ENCODE data around the gene CYB5RL.

The CYB5RL gene

GRCh38 chr1:54223441-54224202 lies 23.8 kb upstream of the CYB5RL start:
- Histone ChIP-seq H3K9ac (ENCODE audit: low read length) (no peak overlapping the region), H2BK5ac (ENCODE audit: low read depth, low read length, poor library complexity, severe bottlenecking) (no peak overlapping the region), H3K4ac (ENCODE audit: low read depth in 1 of 2, low read length in 2 of 2) (no peak overlapping the region), H3K27ac (ENCODE audit: low read length, poor library complexity, severe bottlenecking) (no peak overlapping the region), H4K8ac (ENCODE audit: low read length) (peak overlapping the region; percentile 24), H3K4me3 (ENCODE audit: insufficient read depth in 1 of 2, low read depth in 1 of 2, low read length in 2 of 2) (no peak overlapping the region), H3K14ac (ENCODE audit: low read length in 2 of 2) (no peak overlapping the region), H3K4me2 (ENCODE audit: low read length, poor library complexity, severe bottlenecking) (no peak overlapping the region), H2BK12ac (ENCODE audit: low read length in 2 of 2) (no peak overlapping the region), H3K79me1 (replicated peaks; ENCODE audit: low read length, poor library complexity, severe bottlenecking) (peaks cover 3% of the 10 kb centered on the region), H3K36me3 (ENCODE audit: control insufficient read depth in 1 of 2, insufficient read depth in 2 of 2, low read depth in 1 of 2, low read length in 2 of 2) (peaks cover 18 to 54% of the 10 kb centered on the region in 2 experiments), H2AK5ac (ENCODE audit: low read length, severe bottlenecking) (peak overlapping the region; percentile 24), H3K18ac (ENCODE audit: low read depth in 1 of 2, low read length in 2 of 2) (peak overlapping the region in 1 of 2 experiments; percentile 26), H2BK15ac (ENCODE audit: low read depth, poor library complexity, severe bottlenecking) (peak overlapping the region; percentile 31), H2AFZ (ENCODE audit: low read depth, low read length) (no peak overlapping the region), H3K4me1 (ENCODE audit: control insufficient read depth, insufficient read depth, low read depth, low read length) (peaks cover 39% of the 10 kb centered on the region), H3K9me3 (ENCODE audit: control insufficient read depth, low read length) (no peaks in the 10 kb centered on the region), H2BK120ac (ENCODE audit: low read depth, low read length) (no peak overlapping the region), H3K23ac (ENCODE audit: low read length in 2 of 2) (no peak overlapping the region), H3K27me3 (ENCODE audit: control insufficient read depth in 1 of 2, insufficient read depth in 1 of 2, low read length in 2 of 2) (no peaks in the 10 kb centered on the region), H4K91ac (ENCODE audit: low read length) (no peak overlapping the region)
- no peak for DNase-seq
- WGBS, result 93% methylated on average over 16 of the region's 16 CpGs

GRCh38 chr1:54222711-54223110 lies 22.9 kb upstream of the CYB5RL start:
- H4K91ac ChIP-seq (ENCODE audit: low read length), result no peak overlapping the region
- no peak overlapping the region for H3K4me3 ChIP-seq (ENCODE audit: insufficient read depth in 1 of 2, low read depth in 1 of 2, low read length in 2 of 2)
- H2BK12ac ChIP-seq (ENCODE audit: low read length in 2 of 2), result no peak overlapping the region
- no peak overlapping the region for H3K4me2 ChIP-seq (ENCODE audit: low read length, poor library complexity, severe bottlenecking)
- no peak overlapping the region for H2AFZ ChIP-seq (ENCODE audit: low read depth, low read length)
- H3K27ac ChIP-seq (ENCODE audit: low read length, poor library complexity, severe bottlenecking), result no peak overlapping the region
- over 99% methylated on average over 6 of the region's 6 CpGs for WGBS
- H3K14ac ChIP-seq (ENCODE audit: low read length in 2 of 2), result no peak overlapping the region
- no peaks in the 10 kb centered on the region for H3K27me3 ChIP-seq (ENCODE audit: control insufficient read depth in 1 of 2, insufficient read depth in 1 of 2, low read length in 2 of 2)
- H3K9ac ChIP-seq (ENCODE audit: low read length), result no peak overlapping the region
- H3K79me1 ChIP-seq (replicated peaks; ENCODE audit: low read length, poor library complexity, severe bottlenecking), result peaks cover 3% of the 10 kb centered on the region
- no peak overlapping the region for H3K4ac ChIP-seq (ENCODE audit: low read depth in 1 of 2, low read length in 2 of 2)
- no peak overlapping the region for H3K23ac ChIP-seq (ENCODE audit: low read length in 2 of 2)
- no peak overlapping the region for H2BK5ac ChIP-seq (ENCODE audit: low read depth, low read length, poor library complexity, severe bottlenecking)
- no peak overlapping the region for H2BK120ac ChIP-seq (ENCODE audit: low read depth, low read length)
- DNase-seq, result no peak
- no peak overlapping the region for H2BK15ac ChIP-seq (ENCODE audit: low read depth, poor library complexity, severe bottlenecking)
- peaks cover 27 to 58% of the 10 kb centered on the region in 2 experiments for H3K36me3 ChIP-seq (ENCODE audit: control insufficient read depth in 1 of 2, insufficient read depth in 2 of 2, low read depth in 1 of 2, low read length in 2 of 2)
- peaks cover 30% of the 10 kb centered on the region for H3K4me1 ChIP-seq (ENCODE audit: control insufficient read depth, insufficient read depth, low read depth, low read length)
- no peak overlapping the region for H2AK5ac ChIP-seq (ENCODE audit: low read length, severe bottlenecking)
- no peak overlapping the region for H4K8ac ChIP-seq (ENCODE audit: low read length)
- H3K18ac ChIP-seq (ENCODE audit: low read depth in 1 of 2, low read length in 2 of 2), result no peak overlapping the region
- H3K9me3 ChIP-seq (ENCODE audit: control insufficient read depth, low read length), result no peaks in the 10 kb centered on the region

GRCh38 chr1:54221867-54222484 lies 22.1 kb upstream of the CYB5RL start:
- peak overlapping the region; percentile 17 for H2BK15ac ChIP-seq (ENCODE audit: low read depth, poor library complexity, severe bottlenecking)
- peak overlapping the region; percentile 75 for H3K9ac ChIP-seq (ENCODE audit: low read length)
- no peak overlapping the region for H4K8ac ChIP-seq (ENCODE audit: low read length)
- H3K23ac ChIP-seq (ENCODE audit: low read length in 2 of 2), result no peak overlapping the region
- H3K4ac ChIP-seq (ENCODE audit: low read depth in 1 of 2, low read length in 2 of 2), result no peak overlapping the region
- H3K36me3 ChIP-seq (ENCODE audit: control insufficient read depth in 1 of 2, insufficient read depth in 2 of 2, low read depth in 1 of 2, low read length in 2 of 2), result peaks cover 34 to 66% of the 10 kb centered on the region in 2 experiments
- peaks cover 23% of the 10 kb centered on the region for H3K4me1 ChIP-seq (ENCODE audit: control insufficient read depth, insufficient read depth, low read depth, low read length)
- no peak overlapping the region for H2BK5ac ChIP-seq (ENCODE audit: low read depth, low read length, poor library complexity, severe bottlenecking)
- H2AFZ ChIP-seq (ENCODE audit: low read depth, low read length), result no peak overlapping the region
- no peak overlapping the region for H3K27ac ChIP-seq (ENCODE audit: low read length, poor library complexity, severe bottlenecking)
- no peak overlapping the region for H3K4me3 ChIP-seq (ENCODE audit: insufficient read depth in 1 of 2, low read depth in 1 of 2, low read length in 2 of 2)
- peak overlapping the region in 1 of 2 experiments; percentile 37 for H3K18ac ChIP-seq (ENCODE audit: low read depth in 1 of 2, low read length in 2 of 2)
- WGBS, result 94% methylated on average over 7 of the region's 7 CpGs
- no peak overlapping the region for H3K14ac ChIP-seq (ENCODE audit: low read length in 2 of 2)
- H4K91ac ChIP-seq (ENCODE audit: low read length), result no peak overlapping the region
- no peak overlapping the region for H2AK5ac ChIP-seq (ENCODE audit: low read length, severe bottlenecking)
- H3K79me1 ChIP-seq (replicated peaks; ENCODE audit: low read length, poor library complexity, severe bottlenecking), result peaks cover 5% of the 10 kb centered on the region
- H3K4me2 ChIP-seq (ENCODE audit: low read length, poor library complexity, severe bottlenecking), result no peak overlapping the region
- DNase-seq, result no peak
- no peak overlapping the region for H2BK120ac ChIP-seq (ENCODE audit: low read depth, low read length)
- no peaks in the 10 kb centered on the region for H3K27me3 ChIP-seq (ENCODE audit: control insufficient read depth in 1 of 2, insufficient read depth in 1 of 2, low read length in 2 of 2)
- no peaks in the 10 kb centered on the region for H3K9me3 ChIP-seq (ENCODE audit: control insufficient read depth, low read length)
- H2BK12ac ChIP-seq (ENCODE audit: low read length in 2 of 2), result peak overlapping the region in 1 of 2 experiments; percentile 30

- Histone ChIP-seq H3K27ac (ENCODE audit: low read length, poor library complexity, severe bottlenecking) (no peak overlapping the region), H2BK120ac (ENCODE audit: low read depth, low read length) (no peak overlapping the region), H3K4me3 (ENCODE audit: insufficient read depth in 1 of 2, low read depth in 1 of 2, low read length in 2 of 2) (peak overlapping the region in 1 of 2 experiments; percentile 65), H2AFZ (ENCODE audit: low read depth, low read length) (no peak overlapping the region), H3K4me1 (ENCODE audit: control insufficient read depth, insufficient read depth, low read depth, low read length) (peaks cover 21% of the 10 kb centered on the region), H3K9ac (ENCODE audit: low read length) (peak overlapping the region; percentile 75), H3K4ac (ENCODE audit: low read depth in 1 of 2, low read length in 2 of 2) (no peak overlapping the region), H3K14ac (ENCODE audit: low read length in 2 of 2) (no peak overlapping the region), H3K27me3 (ENCODE audit: control insufficient read depth in 1 of 2, insufficient read depth in 1 of 2, low read length in 2 of 2) (no peaks in the 10 kb centered on the region), H3K79me1 (replicated peaks; ENCODE audit: low read length, poor library complexity, severe bottlenecking) (peaks cover 6% of the 10 kb centered on the region), H3K36me3 (ENCODE audit: control insufficient read depth in 1 of 2, insufficient read depth in 2 of 2, low read depth in 1 of 2, low read length in 2 of 2) (peaks cover 41 to 73% of the 10 kb centered on the region in 2 experiments), H4K8ac (ENCODE audit: low read length) (no peak overlapping the region), H3K18ac (ENCODE audit: low read depth in 1 of 2, low read length in 2 of 2) (no peak overlapping the region), H2BK12ac (ENCODE audit: low read length in 2 of 2) (peak overlapping the region in 1 of 2 experiments; percentile 30), H2BK15ac (ENCODE audit: low read depth, poor library complexity, severe bottlenecking) (no peak overlapping the region), H2BK5ac (ENCODE audit: low read depth, low read length, poor library complexity, severe bottlenecking) (no peak overlapping the region), H3K23ac (ENCODE audit: low read length in 2 of 2) (no peak overlapping the region), H2AK5ac (ENCODE audit: low read length, severe bottlenecking) (no peak overlapping the region), H3K4me2 (ENCODE audit: low read length, poor library complexity, severe bottlenecking) (no peak overlapping the region), H3K9me3 (ENCODE audit: control insufficient read depth, low read length) (no peaks in the 10 kb centered on the region), H4K91ac (ENCODE audit: low read length) (no peak overlapping the region)
- no peak for DNase-seq
- 97% methylated on average over 12 of the region's 12 CpGs for WGBS
These were observed 21.4 kb upstream of the CYB5RL start for GRCh38 chr1:54221113-54221834.

Data from mesenchymal stem cell (in vitro differentiated cells and primary cell).